Neutrophil (primary cell): Measurements from ENCODE around the gene CYP4F2.
"Not testable (repeated sequence)": the region's sequence is repeated elsewhere in the genome, so short reads cannot be mapped to it uniquely, and the experiment has no call there.

Source experiments
- H3K27ac ChIP-seq: fragments of 200-600 bp; sonication (generic); 2 replicates; pipeline ENCODE4 v1.5.1; 2016; ENCODE audit warnings: mild to moderate bottlenecking, moderate library complexity
- H3K27me3 ChIP-seq: fragments of 200-600 bp; sonication (generic); 2 replicates; pipeline ENCODE4 v1.6.0; 2016; ENCODE audit warnings: mild to moderate bottlenecking
- H3K36me3 ChIP-seq: fragments of 200-600 bp; sonication (generic); 2 replicates; pipeline ENCODE4 v1.5.1; 2017
- H3K4me1 ChIP-seq, 2 experiments: fragments of 200-600 bp in 1 of 2; sonication (generic) in 1 of 2; 1 replicate in 1 of 2; 2 replicates in 1 of 2; pipeline versions ENCODE4 v1.5.1 to v1.6.1; 2013 to 2016; ENCODE audit warnings: low read depth in 1 of 2, low read length in 1 of 2, mild to moderate bottlenecking in 1 of 2, moderate library complexity in 1 of 2; ENCODE audit not compliant: control insufficient read depth in 1 of 2, insufficient read depth in 1 of 2
- H3K4me3 ChIP-seq, 2 experiments: fragments of 200-600 bp in 1 of 2; sonication (generic) in 1 of 2; 1 replicate in 1 of 2; 2 replicates in 1 of 2; pipeline ENCODE4 v1.5.1; 2013 to 2016; ENCODE audit warnings: low read depth in 1 of 2, low read length in 1 of 2, mild to moderate bottlenecking in 1 of 2, moderate library complexity in 1 of 2
- H3K9me3 ChIP-seq: fragments of 200-600 bp; sonication (generic); 2 replicates; pipeline ENCODE4 v1.5.1; 2016
- TF ChIP-seq, protein P1 (sequence below): fragments of 200-600 bp; sonication (generic); IDR thresholded peaks from 2 replicates; pipeline ENCODE4 v1.5.1; 2016; ENCODE audit warnings: antibody characterized with exemption

The CYP4F2 gene

DNA sequence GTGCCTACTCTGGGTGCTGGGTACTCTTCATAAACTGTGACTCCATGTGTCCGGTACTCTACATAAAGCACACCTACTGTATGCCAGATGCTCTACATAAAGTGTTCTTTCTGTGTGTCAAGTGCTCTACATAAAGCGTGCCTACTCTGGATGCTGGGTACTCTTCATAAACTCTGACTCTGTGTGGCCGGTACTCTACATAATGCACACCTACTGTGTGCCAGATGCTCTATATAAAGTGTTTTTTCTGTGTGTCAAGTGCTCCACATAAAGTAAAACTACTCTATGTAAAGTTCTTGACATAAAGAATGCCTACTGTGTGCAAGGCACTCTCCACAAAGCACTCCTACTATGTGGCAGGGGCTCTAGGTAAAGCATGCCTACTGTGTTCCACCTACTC is 38.3 kb upstream of the CYP4F2 start:
- Histone ChIP-seq H3K4me1 (no peaks in the 10 kb centered on the region), H3K4me3 (no peak overlapping the region), H3K36me3 (no peaks in the 10 kb centered on the region), H3K9me3 (no peaks in the 10 kb centered on the region), H3K27me3 (peaks cover 41% of the 10 kb centered on the region), H3K27ac (no peak overlapping the region)
- TF ChIP-seq, protein P1, sequence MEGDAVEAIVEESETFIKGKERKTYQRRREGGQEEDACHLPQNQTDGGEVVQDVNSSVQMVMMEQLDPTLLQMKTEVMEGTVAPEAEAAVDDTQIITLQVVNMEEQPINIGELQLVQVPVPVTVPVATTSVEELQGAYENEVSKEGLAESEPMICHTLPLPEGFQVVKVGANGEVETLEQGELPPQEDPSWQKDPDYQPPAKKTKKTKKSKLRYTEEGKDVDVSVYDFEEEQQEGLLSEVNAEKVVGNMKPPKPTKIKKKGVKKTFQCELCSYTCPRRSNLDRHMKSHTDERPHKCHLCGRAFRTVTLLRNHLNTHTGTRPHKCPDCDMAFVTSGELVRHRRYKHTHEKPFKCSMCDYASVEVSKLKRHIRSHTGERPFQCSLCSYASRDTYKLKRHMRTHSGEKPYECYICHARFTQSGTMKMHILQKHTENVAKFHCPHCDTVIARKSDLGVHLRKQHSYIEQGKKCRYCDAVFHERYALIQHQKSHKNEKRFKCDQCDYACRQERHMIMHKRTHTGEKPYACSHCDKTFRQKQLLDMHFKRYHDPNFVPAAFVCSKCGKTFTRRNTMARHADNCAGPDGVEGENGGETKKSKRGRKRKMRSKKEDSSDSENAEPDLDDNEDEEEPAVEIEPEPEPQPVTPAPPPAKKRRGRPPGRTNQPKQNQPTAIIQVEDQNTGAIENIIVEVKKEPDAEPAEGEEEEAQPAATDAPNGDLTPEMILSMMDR: no peak

DNA sequence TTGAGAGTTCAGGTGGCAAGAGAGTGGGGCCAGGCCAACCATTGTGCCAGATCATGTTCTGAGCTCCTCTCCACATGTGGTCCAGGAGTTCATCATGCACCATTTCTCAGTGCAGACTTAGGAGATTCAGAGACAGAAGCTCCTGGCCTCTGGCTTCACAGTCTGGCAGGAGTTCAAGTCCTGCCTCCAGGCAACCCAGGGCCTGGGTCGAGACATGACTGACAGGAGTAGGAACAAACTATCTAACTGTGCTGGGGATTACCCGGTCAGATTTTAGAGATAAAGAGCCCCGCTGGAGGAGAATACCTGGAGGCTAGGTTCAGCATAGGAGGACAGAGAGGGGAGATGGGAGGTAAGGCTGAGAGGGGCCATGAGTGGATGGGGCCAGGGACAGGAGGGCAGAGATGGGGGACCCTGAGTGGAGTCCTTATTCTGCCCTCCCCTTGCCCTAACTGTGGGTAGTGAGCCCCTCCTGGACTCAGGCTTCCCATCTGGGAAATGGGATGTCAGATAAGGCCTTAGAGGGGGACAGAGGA is 37.4 kb upstream of the CYP4F2 start:
- Histone ChIP-seq H3K27ac (no peak overlapping the region), H3K36me3 (no peaks in the 10 kb centered on the region), H3K27me3 (peaks cover 41% of the 10 kb centered on the region), H3K4me1 (no peaks in the 10 kb centered on the region), H3K9me3 (no peaks in the 10 kb centered on the region), H3K4me3 (no peak overlapping the region)
- TF ChIP-seq, protein P1: no peak

DNA sequence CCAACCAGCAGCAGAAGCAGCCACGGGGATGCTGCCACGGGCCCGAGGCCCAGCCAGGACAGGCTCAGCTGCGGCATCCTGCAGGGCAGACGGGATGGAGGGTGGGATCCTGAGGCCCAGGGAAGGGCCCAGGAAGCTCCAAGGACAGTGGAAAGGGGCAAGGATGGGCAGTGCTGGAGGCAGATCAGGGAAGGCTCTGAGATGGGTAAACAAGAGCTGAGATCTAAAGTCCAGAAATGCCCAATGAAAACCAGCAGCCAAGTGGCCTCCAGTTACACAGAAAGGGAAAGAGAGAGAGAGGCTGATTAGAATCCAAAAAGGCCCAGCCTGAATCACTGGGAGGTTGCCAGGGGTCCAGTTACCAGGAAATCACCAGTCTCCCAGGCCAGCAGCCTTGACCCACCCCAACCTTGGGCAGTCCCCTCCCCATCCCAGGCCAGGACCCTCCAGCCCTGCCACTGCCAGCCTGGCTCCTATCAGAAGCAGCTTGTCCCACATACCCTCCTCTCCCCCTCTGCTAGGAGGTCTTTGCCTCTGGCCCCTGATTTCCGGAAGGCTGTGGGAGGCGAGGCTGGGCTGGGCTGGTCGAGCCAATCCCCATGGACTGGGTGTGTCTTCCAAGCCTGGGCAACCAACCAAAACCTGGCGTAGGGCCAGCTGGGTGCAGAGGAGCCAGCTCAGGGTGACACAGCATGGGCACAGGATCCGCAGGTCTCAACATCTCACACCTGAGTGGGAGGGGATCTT is 36.6 kb upstream of the CYP4F2 start, which contains the start of gene CYP4F11:
CYP4F11 (minus strand) TSS at position 198 of the 747 bp plus-strand sequence; CDS start at position 77, 121 bp downstream.
- Histone ChIP-seq H3K27me3 (peaks cover 38% of the 10 kb centered on the region), H3K9me3 (no peaks in the 10 kb centered on the region), H3K36me3 (no peaks in the 10 kb centered on the region), H3K4me1 (no peaks in the 10 kb centered on the region), H3K4me3 (no peak within 1 kb of the TSS), H3K27ac (no peak within 1 kb of the TSS)
- TF ChIP-seq, protein P1: no peak

DNA sequence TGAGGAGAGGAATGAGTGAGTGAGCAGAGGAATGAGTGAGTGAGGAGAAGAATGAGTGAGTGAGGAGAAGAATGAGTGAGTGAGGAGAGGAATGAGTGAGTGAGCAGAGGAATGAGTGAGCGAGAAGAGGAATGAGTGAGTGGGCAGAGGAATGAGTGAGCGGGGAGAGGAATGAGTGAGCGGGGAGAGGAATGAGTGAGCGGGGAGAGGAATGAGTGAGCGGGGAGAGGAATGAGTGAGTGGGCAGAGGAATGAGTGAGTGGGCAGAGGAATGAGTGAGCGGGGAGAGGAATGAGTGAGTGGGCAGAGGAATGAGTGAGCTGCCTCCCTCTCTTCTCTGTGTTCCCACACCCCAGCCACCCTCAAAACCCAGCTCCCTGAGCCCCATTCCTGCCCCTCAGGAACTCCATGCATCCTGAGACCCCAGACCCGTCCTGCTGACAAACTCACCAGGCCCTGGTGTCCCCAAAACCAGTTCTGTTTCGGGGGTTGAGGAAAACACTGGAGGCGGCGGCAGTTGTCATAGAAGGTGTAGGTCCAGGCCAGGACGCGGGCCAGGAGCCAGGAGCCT is 36.0 kb upstream of the CYP4F2 start:
- H3K9me3 ChIP-seq, H3K27ac ChIP-seq, H3K4me3 ChIP-seq, H3K4me1 ChIP-seq, H3K36me3 ChIP-seq: not testable (repeated sequence)
- H3K27me3 ChIP-seq: peaks cover 38% of the 10 kb centered on the region

DNA sequence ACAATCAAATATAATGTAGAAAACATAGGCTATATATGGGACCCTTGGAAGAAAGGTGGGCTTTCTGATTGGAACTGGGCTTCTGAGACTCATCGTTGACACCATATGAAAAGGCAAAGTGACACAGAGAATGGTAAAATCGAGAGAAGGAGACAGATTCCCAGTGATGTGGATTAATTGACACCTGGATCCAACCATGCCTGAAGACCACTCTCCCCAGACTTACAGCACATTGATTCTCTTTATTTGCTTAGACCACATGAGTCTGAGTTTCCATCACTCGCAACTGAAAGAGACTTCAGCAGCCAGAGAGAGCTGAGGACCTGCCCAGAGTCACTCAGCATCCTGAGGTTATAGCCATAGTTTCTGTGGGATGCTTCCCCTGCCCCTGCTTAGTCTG is 30.4 kb upstream of the CYP4F2 start:
- Histone ChIP-seq H3K36me3 (no peaks in the 10 kb centered on the region), H3K27me3 (peaks cover 12% of the 10 kb centered on the region), H3K27ac (no peak overlapping the region), H3K9me3 (no peaks in the 10 kb centered on the region), H3K4me3 (no peak overlapping the region), H3K4me1 (no peaks in the 10 kb centered on the region)
- TF ChIP-seq, protein P1: no peak

DNA sequence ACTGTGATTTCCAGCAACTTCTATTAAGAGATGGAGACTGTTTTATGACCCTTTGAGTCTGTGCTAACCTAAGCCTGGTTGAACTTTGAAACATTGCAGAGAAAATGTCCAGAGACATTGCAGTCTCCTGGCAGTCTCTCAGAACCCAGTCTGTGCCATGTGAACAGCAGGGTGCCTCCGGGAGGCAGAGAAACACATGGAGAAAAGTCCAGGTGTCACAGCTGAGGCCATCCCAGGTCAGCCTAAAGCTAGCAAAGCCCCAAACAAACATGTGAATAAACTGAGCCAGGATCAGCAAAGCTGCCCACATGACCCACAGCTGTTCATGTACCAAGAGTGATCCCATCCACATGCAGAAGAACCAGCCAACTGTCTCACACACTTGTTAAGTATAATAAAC is 28.6 kb upstream of the CYP4F2 start:
- H3K4me1 ChIP-seq: no peaks in the 10 kb centered on the region
- H3K27ac ChIP-seq: no peak overlapping the region
- no peak overlapping the region for H3K4me3 ChIP-seq
- no peaks in the 10 kb centered on the region for H3K9me3 ChIP-seq
- no peaks in the 10 kb centered on the region for H3K36me3 ChIP-seq
- H3K27me3 ChIP-seq: peaks cover 18% of the 10 kb centered on the region
- TF ChIP-seq, protein P1: no peak
